Mesodermal cell (in vitro differentiated cells): Measurements from ENCODE around the gene USP35.

Experiments
- H3K27ac ChIP-seq: 2 replicates; pipeline ENCODE4 v1.7.0; 2013; ENCODE audit warnings: mild to moderate bottlenecking, low read depth, low read length, moderate library complexity; ENCODE audit not compliant: severe bottlenecking
- H3K36me3 ChIP-seq: 2 replicates; pipeline ENCODE4 v1.7.1; 2013; ENCODE audit warnings: mild to moderate bottlenecking, low read length, moderate library complexity; ENCODE audit not compliant: control insufficient read depth, insufficient read depth
- H3K4me1 ChIP-seq: one replicate; pipeline ENCODE4 v1.7.1; 2013; ENCODE audit warnings: mild to moderate bottlenecking, low read length; ENCODE audit not compliant: insufficient read depth, control insufficient read depth, poor library complexity, severe bottlenecking
- H3K4me3 ChIP-seq: 2 replicates; pipeline ENCODE4 v1.7.0; 2013; ENCODE audit warnings: low read length, control low read depth, mild to moderate bottlenecking; ENCODE audit not compliant: insufficient read depth, poor library complexity, severe bottlenecking; ENCODE audit errors: extremely low read depth
- H3K9me3 ChIP-seq: 2 replicates; pipeline ENCODE4 v1.7.1; 2013; ENCODE audit warnings: mild to moderate bottlenecking, low read length, moderate library complexity; ENCODE audit not compliant: control insufficient read depth
- WGBS, 2 experiments: methylation state at CpG; one replicate each; pipeline ENCODE4 v1.1.5; 2013; ENCODE audit warnings: missing lambda C conversion rate in 2 of 2; ENCODE audit not compliant: insufficient coverage in 2 of 2; 5-methylcytosine and 5-hydroxymethylcytosine counted together

Gene USP35

DNA sequence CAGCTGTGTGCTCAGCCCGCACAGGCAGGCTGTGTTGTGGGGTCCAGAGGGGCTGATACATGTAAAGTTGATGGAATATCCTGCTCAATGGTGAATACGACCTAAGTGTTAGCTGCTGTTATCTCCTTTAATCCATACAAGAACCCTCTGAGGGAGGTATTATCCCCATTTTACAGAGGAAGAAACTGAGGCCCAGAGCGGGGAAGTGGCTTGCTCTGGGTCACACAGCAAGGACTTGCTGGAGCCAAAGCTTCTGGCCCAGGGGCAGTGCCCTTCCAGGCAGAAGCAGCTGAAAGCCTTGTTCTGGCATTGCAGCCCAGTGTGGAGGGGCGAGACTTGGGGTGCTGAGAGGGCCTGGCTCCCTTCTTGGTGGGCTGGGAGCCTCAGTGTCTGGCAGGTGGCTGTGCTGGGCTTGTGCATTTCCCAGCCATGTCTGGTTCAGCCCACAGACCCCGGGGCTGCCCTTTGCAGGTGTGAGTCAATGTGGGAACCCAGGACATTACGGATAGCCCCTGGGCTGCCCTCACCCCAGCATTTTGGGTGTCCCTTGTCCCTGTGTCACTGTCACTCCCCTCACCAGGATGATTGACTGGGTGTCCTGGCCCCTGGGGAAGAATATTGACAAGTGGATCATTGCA lies 10.4 kb downstream of the USP35 start:
- no peak overlapping the region for H3K27ac ChIP-seq
- 86 to 96% methylated on average over 4 to 5 of the region's 6 CpGs for WGBS, 2 experiments
- no peaks in the 10 kb centered on the region for H3K9me3 ChIP-seq
- H3K4me3 ChIP-seq = no peak overlapping the region
- H3K4me1 ChIP-seq = peaks cover 8% of the 10 kb centered on the region
- peaks cover 63% of the 10 kb centered on the region for H3K36me3 ChIP-seq

- Histone ChIP-seq H3K4me1 (peaks cover 8% of the 10 kb centered on the region), H3K9me3 (no peaks in the 10 kb centered on the region), H3K36me3 (peaks cover 68% of the 10 kb centered on the region), H3K27ac (no peak overlapping the region), H3K4me3 (no peak overlapping the region)
- 92 to 94% methylated on average over 4 to 5 of the region's 5 CpGs for WGBS, 2 experiments
Measured at GRCh38 chr11:78199653-78200015, 10.9 kb downstream of the USP35 start.

DNA sequence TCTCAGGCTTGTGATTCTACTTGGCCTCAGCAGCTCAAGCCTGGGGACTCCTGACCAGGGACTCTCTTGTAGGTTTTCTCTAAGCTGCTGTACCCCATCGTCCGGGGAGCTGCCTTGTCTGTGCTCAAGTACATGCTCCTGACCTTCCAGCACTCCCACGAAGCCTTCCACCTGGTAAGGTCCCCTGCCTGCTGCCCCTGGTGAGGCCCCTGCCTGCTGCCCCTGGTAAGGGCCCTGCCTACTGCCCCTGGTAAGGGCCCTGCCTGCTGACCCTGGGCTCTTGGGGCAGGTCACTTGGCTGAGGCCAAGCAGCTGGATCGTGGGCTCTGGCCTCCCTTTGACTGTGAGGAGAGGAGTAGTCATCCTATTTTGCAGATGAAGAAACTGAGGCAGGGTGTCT lies 11.3 kb downstream of the USP35 start:
- Histone ChIP-seq H3K36me3 (peaks cover 72% of the 10 kb centered on the region), H3K9me3 (no peaks in the 10 kb centered on the region), H3K4me3 (no peak overlapping the region), H3K4me1 (peaks cover 8% of the 10 kb centered on the region), H3K27ac (no peak overlapping the region)
- 94 to 100% methylated on average over 1 to 4 of the region's 4 CpGs for WGBS, 2 experiments

- H3K27ac ChIP-seq = no peak overlapping the region
- 90 to 94% methylated on average over 11 to 13 of the region's 13 CpGs for WGBS, 2 experiments
- no peaks in the 10 kb centered on the region for H3K9me3 ChIP-seq
- no peak overlapping the region for H3K4me3 ChIP-seq
- H3K4me1 ChIP-seq = peaks cover 8% of the 10 kb centered on the region
- H3K36me3 ChIP-seq = peaks cover 74% of the 10 kb centered on the region
Measured at GRCh38 chr11:78200553-78200952, 11.8 kb downstream of the USP35 start.

GRCh38 chr11:78201096-78201818 lies 12.5 kb downstream of the USP35 start:
- no peaks in the 10 kb centered on the region for H3K9me3 ChIP-seq
- H3K27ac ChIP-seq = no peak overlapping the region
- peaks cover 8% of the 10 kb centered on the region for H3K4me1 ChIP-seq
- H3K4me3 ChIP-seq = no peak overlapping the region
- peaks cover 79% of the 10 kb centered on the region for H3K36me3 ChIP-seq
- 87 to 90% methylated on average over 8 to 9 of the region's 9 CpGs for WGBS, 2 experiments

DNA sequence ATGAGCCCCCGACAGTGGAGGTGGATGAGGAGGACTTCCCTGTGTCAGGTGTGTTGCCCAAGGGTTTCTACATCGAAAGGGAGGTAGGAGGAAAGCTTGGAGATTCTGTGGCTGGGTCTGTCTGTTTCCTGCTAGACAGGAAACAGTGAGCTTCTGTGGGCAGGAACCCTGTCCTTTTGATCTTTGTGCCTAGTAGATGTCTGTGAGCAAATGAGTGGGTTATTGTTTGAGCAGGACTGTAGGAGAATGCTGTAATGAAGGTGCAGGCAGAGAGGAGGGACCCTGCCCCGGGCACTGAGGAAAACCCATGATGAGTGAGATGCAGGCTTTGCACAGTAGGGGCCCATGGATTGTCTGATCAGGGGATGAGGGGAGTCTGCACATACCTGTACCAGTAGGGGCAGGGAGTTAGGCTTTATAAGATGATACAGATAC lies 14.0 kb downstream of the USP35 start:
- Histone ChIP-seq H3K36me3 (peaks cover 79% of the 10 kb centered on the region), H3K4me3 (no peak overlapping the region), H3K9me3 (no peaks in the 10 kb centered on the region), H3K4me1 (peaks cover 13% of the 10 kb centered on the region), H3K27ac (no peak overlapping the region)
- WGBS, 2 experiments = 89 to 96% methylated on average over 3 of the region's 3 CpGs

DNA sequence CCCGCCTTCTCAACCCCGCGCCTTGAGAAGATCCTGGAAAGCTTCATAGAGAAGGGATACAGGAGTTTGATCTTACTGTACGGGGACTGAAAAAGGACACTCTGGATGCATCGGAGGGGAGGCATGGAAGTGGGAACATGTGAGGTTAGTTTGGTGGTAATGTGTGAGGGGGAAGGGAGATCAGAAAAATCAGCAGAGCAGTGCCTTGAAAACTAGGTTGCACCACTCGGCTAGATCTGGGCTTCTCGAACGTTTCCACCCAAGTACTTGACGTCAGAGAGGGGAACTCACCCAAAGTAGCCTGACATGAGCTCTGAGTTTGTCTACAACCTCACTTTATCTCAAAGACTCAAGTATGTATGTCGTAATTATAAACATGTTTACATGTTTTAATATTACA lies 14.5 kb downstream of the USP35 start:
- 96 to 99% methylated on average over 5 to 9 of the region's 10 CpGs for WGBS, 2 experiments

GRCh38 chr11:78205256-78205655 lies 16.5 kb downstream of the USP35 start:
- Histone ChIP-seq H3K4me3 (no peak overlapping the region), H3K36me3 (peaks cover 74% of the 10 kb centered on the region), H3K27ac (no peak overlapping the region), H3K9me3 (no peaks in the 10 kb centered on the region), H3K4me1 (peaks cover 19% of the 10 kb centered on the region)
- WGBS, 2 experiments = 93% methylated on average over 3 of the region's 4 CpGs

More for the DNA sequence above, 14.5 kb downstream of the USP35 start:
- Histone ChIP-seq H3K9me3 (no peaks in the 10 kb centered on the region), H3K4me1 (peaks cover 17% of the 10 kb centered on the region), H3K36me3 (peaks cover 76% of the 10 kb centered on the region), H3K27ac (no peak overlapping the region), H3K4me3 (no peak overlapping the region)

GRCh38 chr11:78205691-78206090 lies 17.0 kb downstream of the USP35 start:
- H3K36me3 ChIP-seq = peaks cover 74% of the 10 kb centered on the region
- H3K9me3 ChIP-seq = no peaks in the 10 kb centered on the region
- H3K27ac ChIP-seq = no peak overlapping the region
- H3K4me3 ChIP-seq = no peak overlapping the region
- H3K4me1 ChIP-seq = peaks cover 19% of the 10 kb centered on the region
- WGBS, 2 experiments = 95 to 97% methylated on average over 7 of the region's 7 CpGs

GRCh38 chr11:78207532-78208256 lies 19.0 kb downstream of the USP35 start:
- Histone ChIP-seq H3K27ac (no peak overlapping the region), H3K36me3 (peaks cover 74% of the 10 kb centered on the region), H3K4me3 (no peak overlapping the region), H3K9me3 (no peaks in the 10 kb centered on the region), H3K4me1 (peaks cover 12% of the 10 kb centered on the region)
- WGBS, 2 experiments = 81 to 94% methylated on average over 9 of the region's 11 CpGs
